HPDE6-E6E7 (cell line): Measurements from ENCODE around the gene ZCCHC14.

ENCODE experiments used
- DNase-seq: peaks from one replicate; pipeline ENCODE4 v3.0.0; 2011; ENCODE audit warnings: missing footprints; ENCODE audit errors: extremely low spot score

Gene ZCCHC14

GRCh38 chr16:87492721-87493607 lies at the start of gene ZCCHC14:
TSS of gene ZCCHC14 (minus strand) at chr16:87493024. CDS start at chr16:87492238, 786 bp downstream.
- peak; percentile 98 for DNase-seq

GRCh38 chr16:87541872-87542234 lies 49.0 kb upstream of the ZCCHC14 start:
- no peak for DNase-seq

GRCh38 chr16:87541147-87541871 lies 48.5 kb upstream of the ZCCHC14 start:
- no peak for DNase-seq

DNA sequence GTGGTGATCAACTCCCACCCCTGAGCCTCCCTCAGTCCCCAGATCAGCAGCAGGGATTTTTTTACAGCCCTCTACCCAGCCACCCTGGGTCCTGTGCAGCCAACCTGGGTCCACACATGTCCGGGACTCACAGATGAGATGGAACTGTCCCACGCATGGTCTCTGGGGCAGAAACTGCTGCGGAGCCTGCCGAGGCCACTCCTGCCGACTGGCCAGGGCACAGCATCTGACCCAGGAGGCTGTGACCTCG lies 48.0 kb upstream of the ZCCHC14 start:
- DNase-seq, result no peak

DNA sequence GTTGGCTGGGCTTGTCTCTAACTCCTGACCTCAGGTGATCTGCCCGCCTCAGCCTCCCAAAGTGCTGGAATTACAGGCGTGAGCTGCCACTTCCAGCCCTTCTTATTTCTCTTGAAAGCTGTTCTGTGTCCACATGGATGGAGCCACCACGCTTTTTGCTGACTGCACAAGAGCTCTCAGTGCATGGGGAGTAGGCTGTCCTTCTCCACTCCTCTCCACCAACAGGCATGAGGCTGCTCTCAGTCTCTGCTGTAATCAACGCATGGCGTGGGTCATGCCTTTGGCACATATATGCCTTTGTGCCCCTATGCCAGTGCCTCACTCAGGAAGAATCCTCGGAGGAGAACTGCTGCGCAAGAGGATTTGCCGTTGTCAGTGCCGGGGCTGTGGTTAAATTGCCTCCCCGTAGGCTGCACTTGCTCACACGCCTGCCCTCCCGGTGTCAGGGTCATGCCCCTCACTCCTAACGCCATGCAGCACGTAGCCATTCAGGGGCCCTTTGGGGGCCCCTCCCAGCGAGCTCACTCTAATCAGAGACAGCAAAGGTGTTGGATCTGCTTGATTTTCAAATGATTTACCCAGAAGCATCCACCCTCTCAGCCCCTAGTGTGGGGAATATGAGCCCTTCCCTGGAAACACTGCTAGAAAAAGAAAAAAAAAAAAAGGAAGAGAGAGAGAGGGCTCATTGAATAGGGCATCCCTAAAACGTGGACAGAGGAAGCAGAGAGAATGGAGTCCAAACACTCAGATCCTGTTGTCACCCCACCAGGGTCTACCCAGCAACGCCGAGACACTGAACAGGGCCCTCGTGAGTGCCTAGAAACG lies 47.5 kb upstream of the ZCCHC14 start:
- DNase-seq, result no peak

GRCh38 chr16:87539113-87539512 lies 46.3 kb upstream of the ZCCHC14 start:
- DNase-seq, result no peak

DNA sequence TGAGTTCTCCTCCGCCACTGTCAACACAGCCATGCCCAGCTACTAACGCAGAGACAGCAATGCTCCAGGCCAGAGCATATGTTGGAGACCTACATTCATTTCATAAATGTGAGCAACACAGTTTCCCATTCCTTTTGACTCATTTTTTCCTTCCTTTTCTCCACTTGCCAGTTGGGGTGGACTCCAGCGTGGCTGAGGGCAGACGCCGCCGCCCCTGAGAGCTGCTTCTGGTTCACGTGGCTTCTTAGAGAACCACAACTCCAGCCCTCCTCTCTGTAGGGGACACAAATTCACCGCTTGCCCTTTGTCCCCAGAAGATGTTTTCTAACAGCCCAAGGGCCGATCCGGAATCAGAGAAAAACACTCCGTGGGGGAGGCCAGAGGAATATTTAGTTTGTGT lies 45.8 kb upstream of the ZCCHC14 start:
- no peak for DNase-seq

DNA sequence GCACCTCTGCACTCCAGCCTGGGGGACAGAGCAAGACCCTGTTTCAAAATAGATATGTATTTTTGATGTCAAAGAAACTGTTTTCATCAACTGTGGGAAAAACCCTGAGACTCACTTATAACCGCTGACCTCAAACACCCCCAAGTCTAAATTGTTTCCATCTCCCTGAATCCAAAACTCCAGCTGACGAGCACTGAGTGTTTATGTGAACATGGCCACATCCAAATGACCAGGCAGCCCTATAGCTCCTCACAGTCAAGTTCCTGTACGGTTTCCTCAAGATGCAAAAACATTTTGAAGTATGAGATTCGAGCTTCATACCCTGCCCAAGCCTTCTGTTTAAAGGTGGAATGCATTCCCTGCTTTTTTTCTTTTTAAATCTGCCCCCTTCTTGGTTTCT lies 45.3 kb upstream of the ZCCHC14 start:
- DNase-seq, result no peak

- DNase-seq, result no peak
Measured at GRCh38 chr16:87536795-87537142, 43.9 kb upstream of the ZCCHC14 start.

GRCh38 chr16:87535855-87536794 lies 43.3 kb upstream of the ZCCHC14 start:
- no peak for DNase-seq

GRCh38 chr16:87535457-87535854 lies 42.6 kb upstream of the ZCCHC14 start:
- DNase-seq, result no peak

DNA sequence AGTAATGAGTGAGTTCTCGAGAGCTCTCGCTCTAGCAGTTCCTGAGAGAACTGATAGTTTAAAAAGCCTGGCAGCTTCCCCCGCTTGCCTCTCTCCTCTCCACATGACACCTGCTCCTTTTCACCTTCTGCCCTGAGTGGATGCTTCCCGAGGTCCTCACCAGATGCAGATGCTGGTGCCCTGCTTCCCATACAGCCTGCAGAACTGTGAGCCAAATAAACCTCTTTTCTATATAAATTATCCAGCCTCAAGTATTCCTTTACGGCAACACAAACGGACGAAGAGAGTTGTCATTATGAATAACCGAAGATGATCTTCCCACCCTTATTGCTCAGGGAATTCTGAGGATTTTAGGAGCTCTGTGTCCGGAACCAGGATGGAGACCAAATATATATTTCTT lies 41.9 kb upstream of the ZCCHC14 start:
- no peak for DNase-seq

GRCh38 chr16:87534030-87534653 lies 41.3 kb upstream of the ZCCHC14 start:
- DNase-seq, result no peak

DNA sequence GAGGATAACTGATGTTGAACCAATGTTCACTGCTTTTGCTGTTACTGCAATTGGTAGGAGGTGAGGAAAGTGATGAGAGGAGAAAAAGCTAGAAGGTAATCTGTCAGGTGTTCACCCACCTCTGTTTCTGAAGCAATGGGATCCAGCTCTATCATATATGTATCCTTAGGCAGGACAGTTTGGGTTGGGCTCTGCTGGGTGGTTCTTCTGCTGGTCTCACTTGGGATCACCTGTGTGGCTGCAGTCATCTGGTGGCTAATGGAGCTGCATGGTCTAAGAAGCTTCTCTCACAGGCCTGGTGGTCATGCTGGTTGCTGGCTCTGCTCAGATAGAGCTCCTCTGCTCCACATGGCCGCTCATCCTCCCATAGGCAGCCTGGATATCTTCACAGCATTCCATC lies 40.2 kb upstream of the ZCCHC14 start:
- no peak for DNase-seq

- DNase-seq, result no peak
Measured at GRCh38 chr16:87531418-87531817, 38.6 kb upstream of the ZCCHC14 start.

DNA sequence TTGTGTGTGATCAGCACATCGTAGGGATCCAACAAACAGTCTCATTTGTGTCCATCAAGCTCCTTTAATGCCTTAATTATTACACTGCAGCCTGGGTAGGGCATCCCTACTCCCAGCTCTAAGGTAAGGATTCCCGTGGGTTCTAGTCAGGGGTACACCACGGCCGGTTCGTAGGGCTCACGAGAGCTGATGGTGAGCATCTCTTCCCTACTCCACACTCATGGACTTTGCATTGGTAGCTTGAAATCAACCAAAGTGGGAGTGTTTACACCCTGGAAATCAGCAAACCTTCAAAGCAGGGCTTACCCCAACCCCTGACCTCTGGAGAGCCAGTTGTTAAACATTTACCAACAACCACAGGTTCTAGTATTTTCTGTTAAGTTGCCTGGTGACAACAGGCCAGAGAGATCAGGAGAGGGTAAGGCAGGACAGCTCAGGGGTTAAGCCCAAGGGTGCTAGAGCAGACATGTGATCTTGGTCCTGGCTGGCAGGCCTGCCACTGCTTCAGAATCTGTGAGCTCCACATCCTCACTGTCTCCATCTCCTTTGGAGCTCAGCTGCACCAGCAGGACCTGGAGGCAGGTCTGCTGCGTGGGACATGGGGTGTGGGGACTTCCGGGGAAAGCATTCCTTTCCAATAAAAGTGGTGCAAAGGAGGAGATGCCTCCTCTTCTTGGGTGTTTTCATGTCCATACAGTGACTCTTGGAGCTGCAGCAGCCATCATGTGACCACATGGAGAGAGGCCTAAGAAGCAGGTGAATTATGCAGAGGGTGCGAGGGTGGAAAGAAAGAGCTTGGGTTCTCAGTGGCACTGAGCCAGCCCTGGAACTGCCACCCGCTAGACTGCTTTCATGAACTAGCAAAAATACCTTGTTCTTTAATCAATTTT lies 36.1 kb upstream of the ZCCHC14 start:
- no peak for DNase-seq

- no peak for DNase-seq
Measured at GRCh38 chr16:87527055-87527724, 34.4 kb upstream of the ZCCHC14 start.

DNA sequence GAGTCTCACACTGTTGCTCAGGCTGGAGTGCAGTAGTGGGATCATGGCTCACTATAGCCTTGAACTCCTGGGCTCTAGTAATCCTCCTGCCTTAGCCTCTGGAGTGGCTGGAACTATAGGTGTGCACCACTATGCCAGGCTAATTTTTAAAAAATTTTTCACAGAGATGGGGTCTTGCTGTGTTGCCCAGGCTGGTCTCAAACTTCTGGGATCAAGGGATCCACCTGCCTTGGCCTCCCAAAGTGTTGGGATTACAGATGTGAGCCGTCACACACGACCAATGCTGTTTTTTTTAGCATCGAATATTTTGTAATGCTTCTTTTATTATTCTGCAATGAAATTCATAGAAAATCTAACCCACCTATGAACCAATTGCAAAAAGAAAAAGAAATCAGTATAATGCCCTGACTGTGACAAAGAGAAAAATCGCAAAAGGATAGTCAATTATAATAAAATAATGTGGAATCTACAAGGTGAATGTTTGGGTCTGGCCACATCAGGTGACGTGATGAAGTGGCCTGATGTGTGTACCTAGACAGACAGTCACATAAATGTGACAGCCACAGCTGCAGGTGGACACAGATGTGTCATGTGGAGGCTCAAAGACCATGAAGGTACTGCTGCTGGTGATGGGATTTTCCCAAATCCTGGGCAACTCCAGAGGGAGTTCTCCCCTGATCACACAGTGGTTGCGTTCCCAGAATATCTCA lies 33.6 kb upstream of the ZCCHC14 start:
- no peak for DNase-seq

DNA sequence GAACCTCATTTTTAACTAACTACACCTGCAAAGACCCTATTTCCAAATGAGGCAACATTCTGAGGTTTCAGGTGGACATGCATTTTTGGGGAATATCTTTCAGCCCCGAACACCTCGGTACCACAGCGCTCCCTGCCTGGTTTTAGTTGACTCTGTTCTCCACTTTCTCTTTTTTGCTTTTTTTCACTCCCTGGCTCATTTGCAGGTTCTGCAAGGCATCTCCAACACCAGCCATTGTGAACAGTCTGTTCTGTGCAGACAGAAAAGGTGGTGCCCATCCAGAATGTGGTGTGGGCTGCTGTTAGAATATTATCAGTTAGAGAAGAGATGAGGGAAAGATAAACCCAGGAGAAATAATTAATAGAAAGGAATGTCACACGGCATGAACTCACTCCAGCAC lies 32.5 kb upstream of the ZCCHC14 start:
- no peak for DNase-seq
